GM19193 (cell line): ENCODE results near the gene CHSY3.

Experiments used
- POLR2A ChIP-seq: IDR thresholded peaks from 4 replicates; pipeline ENCODE4 v1.6.1; 2011; ENCODE audit not compliant: insufficient read depth, insufficient read length; ENCODE audit errors: extremely low read depth

CHSY3 gene

DNA sequence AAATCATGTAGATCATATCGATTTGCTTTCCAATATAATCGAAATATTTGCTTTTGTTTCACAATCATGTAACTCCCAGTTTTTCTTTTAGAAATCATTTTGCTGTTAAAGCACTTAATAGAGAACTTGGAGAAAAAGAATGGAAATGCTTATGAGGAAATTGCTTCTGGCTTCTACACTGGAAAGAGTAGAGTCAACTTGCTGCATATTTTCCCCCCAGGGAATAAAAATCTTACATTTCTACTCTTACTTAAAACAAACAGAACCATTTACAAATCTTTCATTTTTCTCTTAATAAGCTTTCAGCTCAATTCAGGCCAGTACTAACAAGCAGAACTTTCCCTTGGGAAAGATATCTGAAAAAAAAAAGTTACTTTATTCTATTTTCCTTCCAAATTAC, 312.0 kb downstream of the CHSY3 start:
- no peak for TF ChIP-seq POLR2A

DNA sequence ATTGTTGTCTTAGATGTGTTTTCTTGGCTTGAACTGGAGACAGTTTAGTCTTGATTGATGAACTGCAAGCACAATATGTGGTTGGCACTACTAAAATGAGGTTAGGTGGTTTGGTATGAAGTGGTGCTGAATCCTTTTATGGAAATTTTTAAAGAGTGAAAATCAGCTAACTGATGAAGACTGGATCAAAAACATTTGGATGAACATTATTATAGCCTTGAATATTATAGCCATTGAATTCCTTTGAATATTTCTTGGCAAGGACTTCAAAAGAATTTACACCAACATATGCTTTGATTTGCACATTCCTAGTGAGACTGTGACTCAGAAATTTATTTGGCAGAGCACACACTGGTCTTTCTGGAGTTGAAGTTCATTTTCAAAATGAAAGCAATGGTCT, 318.3 kb downstream of the CHSY3 start:
- no peak for TF ChIP-seq POLR2A

DNA sequence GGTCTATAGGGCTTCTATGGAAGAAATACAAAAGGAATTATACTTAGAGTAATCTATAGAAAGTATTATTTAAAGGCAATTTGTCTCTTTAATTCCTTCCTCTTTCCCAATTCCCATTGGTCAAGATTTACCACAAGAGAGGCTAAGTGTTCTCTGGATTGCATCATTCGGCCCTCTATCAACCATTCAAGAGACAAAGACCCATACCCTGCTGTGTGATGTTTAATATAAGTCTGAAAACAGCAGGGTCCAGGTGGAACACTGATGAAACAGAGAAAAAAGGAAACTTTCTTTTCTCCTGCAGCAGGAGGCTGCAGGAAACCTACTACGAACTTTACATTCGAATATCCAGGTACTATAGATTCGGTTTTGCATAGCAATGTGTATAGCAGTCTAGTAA, 323.4 kb downstream of the CHSY3 start:
- no peak for TF ChIP-seq POLR2A

DNA sequence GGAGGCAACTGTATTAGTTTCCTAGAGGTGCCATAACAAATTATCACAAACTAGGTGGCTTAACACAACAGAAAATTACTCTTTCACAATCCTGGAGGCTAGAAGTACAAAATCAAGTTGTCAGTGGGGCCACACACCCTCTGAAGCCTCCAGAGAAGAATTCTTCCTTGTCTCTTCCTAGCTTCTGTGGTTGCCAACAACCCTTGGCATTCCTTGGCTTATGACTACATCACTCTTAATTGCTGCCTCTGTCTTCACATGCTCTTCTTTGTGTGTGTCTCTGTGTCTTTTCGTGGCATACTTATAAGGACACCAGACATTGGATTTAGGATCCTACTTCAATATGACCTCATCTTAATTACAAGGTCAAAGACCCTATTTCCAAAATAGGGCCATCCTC, 327.5 kb downstream of the CHSY3 start:
- no peak for TF ChIP-seq POLR2A

DNA sequence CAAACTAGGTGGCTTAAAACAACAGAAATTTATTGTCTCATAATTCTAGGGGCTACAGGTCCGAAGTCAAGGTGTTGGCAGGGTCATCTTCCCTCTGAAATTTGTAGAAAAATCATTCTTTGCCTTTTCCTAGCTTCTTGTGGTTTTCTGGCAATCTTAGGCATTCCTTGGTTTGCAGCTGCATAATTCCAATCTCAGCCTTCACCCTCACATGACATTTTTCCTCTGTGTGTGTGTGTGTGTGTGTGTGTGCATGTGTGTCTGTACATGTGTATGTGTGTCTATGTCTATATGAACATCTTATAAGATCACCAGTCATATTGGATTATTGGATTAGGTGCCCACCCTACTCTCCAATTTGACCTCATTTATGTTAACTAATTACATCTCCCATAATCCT, 330.6 kb downstream of the CHSY3 start:
- TF ChIP-seq POLR2A, result no peak
